Measurements from ENCODE around the gene CCDC122.

DNA sequence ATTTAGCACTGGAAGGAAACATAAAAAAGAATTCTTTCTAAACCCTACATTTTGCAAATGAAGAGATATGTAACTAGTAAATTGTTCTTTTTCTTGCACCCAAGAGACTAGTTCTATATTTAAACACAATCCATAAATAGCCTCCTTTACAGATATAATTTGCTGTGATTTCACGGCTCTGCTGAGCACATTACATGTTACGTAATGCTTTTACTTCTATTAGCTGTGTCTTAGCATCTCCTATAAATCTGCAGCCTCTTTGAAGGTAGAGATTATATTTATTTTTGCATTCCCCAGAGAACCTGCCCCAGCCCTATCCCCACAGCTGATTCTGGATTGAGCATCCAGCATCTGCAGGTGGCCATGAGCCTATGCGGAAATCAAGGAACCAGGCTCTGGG is 32.3 kb upstream of the CCDC122 start:
- TF ChIP-seq, protein P1, sequence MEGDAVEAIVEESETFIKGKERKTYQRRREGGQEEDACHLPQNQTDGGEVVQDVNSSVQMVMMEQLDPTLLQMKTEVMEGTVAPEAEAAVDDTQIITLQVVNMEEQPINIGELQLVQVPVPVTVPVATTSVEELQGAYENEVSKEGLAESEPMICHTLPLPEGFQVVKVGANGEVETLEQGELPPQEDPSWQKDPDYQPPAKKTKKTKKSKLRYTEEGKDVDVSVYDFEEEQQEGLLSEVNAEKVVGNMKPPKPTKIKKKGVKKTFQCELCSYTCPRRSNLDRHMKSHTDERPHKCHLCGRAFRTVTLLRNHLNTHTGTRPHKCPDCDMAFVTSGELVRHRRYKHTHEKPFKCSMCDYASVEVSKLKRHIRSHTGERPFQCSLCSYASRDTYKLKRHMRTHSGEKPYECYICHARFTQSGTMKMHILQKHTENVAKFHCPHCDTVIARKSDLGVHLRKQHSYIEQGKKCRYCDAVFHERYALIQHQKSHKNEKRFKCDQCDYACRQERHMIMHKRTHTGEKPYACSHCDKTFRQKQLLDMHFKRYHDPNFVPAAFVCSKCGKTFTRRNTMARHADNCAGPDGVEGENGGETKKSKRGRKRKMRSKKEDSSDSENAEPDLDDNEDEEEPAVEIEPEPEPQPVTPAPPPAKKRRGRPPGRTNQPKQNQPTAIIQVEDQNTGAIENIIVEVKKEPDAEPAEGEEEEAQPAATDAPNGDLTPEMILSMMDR (IDR thresholded peaks at IDR 0.05; ENCODE audit: low read length): no peak
- TF ChIP-seq EZH2 (IDR thresholded peaks at IDR 0.05; ENCODE audit: borderline replicate concordance, low read length): no peak

Data from OCI-LY1 (cell line).